IMR-90 (cell line): Measurements from ENCODE around the gene SENP6. TPM values are rescaled to one million over a fixed set of nuclear protein-coding genes. Genes with fewer than 3 reads are reported as not detected.
"Not testable (repeated sequence)": the region's sequence is repeated elsewhere in the genome, so short reads cannot be mapped to it uniquely, and the experiment has no call there.

Experiments
- ATAC-seq: fragments of 200-7000 bp; cut with Tn5 transposase; 2 replicates; pipeline ENCODE4 v1.9.1; 2020; ENCODE audit warnings: low read depth, mild to moderate bottlenecking, moderate library complexity
- BruUV-seq: library from RNA; stranded (reverse); fragments of 400-500 nt; replicated peaks from 2 replicates; lab custom pipeline; 2021; lab: Mats Ljungman, UMichigan
- CTCF ChIA-PET: fragments of 300-600 bp; formaldehyde crosslinking; extraction: SDS; loops from one replicate; lab custom pipeline; 2021; ENCODE audit warnings: antibody characterized with exemption; lab: Yijun Ruan, JAX
- POLR2A ChIA-PET: fragments of 300-600 bp; sonication (Branson Sonifier 250); formaldehyde crosslinking; loops from one replicate; lab custom pipeline; 2022; ENCODE audit warnings: antibody characterized with exemption; ENCODE audit not compliant: unreplicated experiment; lab: Charles Lee
- DNase-seq: peaks from one replicate; pipeline ENCODE4 v3.0.0; 2013
- H2AFZ ChIP-seq: replicated peaks from 2 replicates; pipeline ENCODE3; 2013; ENCODE audit warnings: low read length, mild to moderate bottlenecking; ENCODE audit not compliant: poor library complexity
- H2AK5ac ChIP-seq: 2 replicates; pipeline ENCODE4 v1.6.1; 2013; ENCODE audit warnings: low read depth, low read length, inconsistent platforms
- H2AK9ac ChIP-seq: replicated peaks from 2 replicates; pipeline ENCODE3; 2013; ENCODE audit warnings: mild to moderate bottlenecking, low read depth, low read length, moderate library complexity; ENCODE audit not compliant: poor library complexity
- H2BK120ac ChIP-seq: 2 replicates; pipeline ENCODE4 v1.6.1; 2013; ENCODE audit warnings: low read depth, low read length, inconsistent platforms
- H2BK15ac ChIP-seq: 3 replicates; pipeline ENCODE4 v1.6.1; 2013; ENCODE audit warnings: low read depth, low read length, inconsistent platforms
- H2BK20ac ChIP-seq: 2 replicates; pipeline ENCODE4 v1.6.1; 2013; ENCODE audit warnings: low read depth, mild to moderate bottlenecking, inconsistent platforms, low read length, moderate library complexity
- H2BK5ac ChIP-seq: 2 replicates; pipeline ENCODE4 v1.6.1; 2013; ENCODE audit warnings: mild to moderate bottlenecking, low read depth, low read length, inconsistent platforms; ENCODE audit not compliant: poor library complexity, severe bottlenecking
- H3K14ac ChIP-seq: replicated peaks from 2 replicates; pipeline ENCODE4 v1.6.1; 2013; ENCODE audit warnings: low read depth, low read length, inconsistent platforms
- H3K18ac ChIP-seq: 2 replicates; pipeline ENCODE4 v1.6.1; 2013; ENCODE audit warnings: low read depth, low read length, control low read depth
- H3K23ac ChIP-seq: 2 replicates; pipeline ENCODE4 v1.6.1; 2013; ENCODE audit warnings: low read depth, low read length, inconsistent platforms
- H3K27ac ChIP-seq: 2 replicates; pipeline ENCODE4 v1.5.1; 2013; ENCODE audit warnings: mild to moderate bottlenecking, control low read depth, low read length; ENCODE audit not compliant: insufficient read depth
- H3K27me3 ChIP-seq: 2 replicates; pipeline ENCODE4 v1.6.1; 2013; ENCODE audit warnings: low read length; ENCODE audit not compliant: control insufficient read depth, insufficient read depth
- H3K36me3 ChIP-seq: 2 replicates; pipeline ENCODE4 v1.6.1; 2013; ENCODE audit warnings: low read length, mixed read lengths; ENCODE audit not compliant: control insufficient read depth, insufficient read depth
- H3K4ac ChIP-seq: 2 replicates; pipeline ENCODE4 v1.6.1; 2013; ENCODE audit warnings: low read depth, low read length, inconsistent platforms
- H3K4me1 ChIP-seq: 2 replicates; pipeline ENCODE4 v1.6.1; 2013; ENCODE audit warnings: low read length, mixed read lengths; ENCODE audit not compliant: control insufficient read depth, insufficient read depth
- H3K4me2 ChIP-seq: 2 replicates; pipeline ENCODE4 v1.6.1; 2013; ENCODE audit warnings: low read depth, mild to moderate bottlenecking, control low read depth, low read length, moderate library complexity
- H3K4me3 ChIP-seq: 2 replicates; pipeline ENCODE4 v1.5.1; 2013; ENCODE audit warnings: low read depth, mild to moderate bottlenecking, control low read depth, low read length, moderate library complexity; ENCODE audit not compliant: insufficient read depth
- H3K56ac ChIP-seq: 2 replicates; pipeline ENCODE4 v1.6.1; 2013; ENCODE audit warnings: low read length, inconsistent platforms; ENCODE audit not compliant: insufficient read depth; ENCODE audit errors: extremely low read depth
- H3K79me1 ChIP-seq, 2 experiments: 2 replicates each; pipeline ENCODE4 v1.6.1; 2013; ENCODE audit warnings: low read length in 2 of 2, inconsistent platforms in 1 of 2, low read depth in 1 of 2
- H3K9ac ChIP-seq: 2 replicates; pipeline ENCODE4 v1.6.1; 2013; ENCODE audit warnings: low read depth, low read length, control low read depth
- H3K9me1 ChIP-seq: 2 replicates; pipeline ENCODE4 v1.6.1; 2013; ENCODE audit warnings: low read length, inconsistent platforms; ENCODE audit not compliant: insufficient read depth
- H3K9me3 ChIP-seq: 2 replicates; pipeline ENCODE4 v1.6.1; 2013; ENCODE audit warnings: low read length; ENCODE audit not compliant: control insufficient read depth, insufficient read depth
- H4K20me1 ChIP-seq: 2 replicates; pipeline ENCODE4 v1.6.1; 2013; ENCODE audit warnings: low read length, inconsistent platforms; ENCODE audit not compliant: insufficient read depth
- H4K5ac ChIP-seq: 2 replicates; pipeline ENCODE4 v1.6.1; 2013; ENCODE audit warnings: mild to moderate bottlenecking, low read depth, low read length, control low read depth
- H4K8ac ChIP-seq, 2 experiments: 2 replicates each; pipeline ENCODE4 v1.6.1; 2013; ENCODE audit warnings: low read depth in 2 of 2, low read length in 2 of 2, control low read depth in 1 of 2, inconsistent platforms in 1 of 2
- H4K91ac ChIP-seq: 2 replicates; pipeline ENCODE4 v1.6.1; 2013; ENCODE audit warnings: low read depth, low read length, inconsistent platforms; ENCODE audit not compliant: insufficient read depth
- MAZ ChIP-seq: IDR thresholded peaks from 2 replicates; pipeline ENCODE4 v1.6.1; 2012; ENCODE audit warnings: low read depth, mild to moderate bottlenecking, low read length, improper control_type of control experiment, moderate library complexity, borderline replicate concordance
- RFX5 ChIP-seq: IDR thresholded peaks from 2 replicates; pipeline ENCODE4 v1.8.0; 2012; ENCODE audit warnings: low read depth, mild to moderate bottlenecking, low read length, moderate library complexity
- WGBS, 2 experiments: methylation state at CpG; one replicate each; pipeline versions ENCODE4 v1.1.5 to v1.1.7; 2013; ENCODE audit warnings: missing lambda C conversion rate in 2 of 2; ENCODE audit not compliant: insufficient read length in 1 of 2; ENCODE audit errors: extremely low coverage in 2 of 2; 5-methylcytosine and 5-hydroxymethylcytosine counted together
- dilution Hi-C: fragments of 300-500 bp; cut with HindIII; formaldehyde crosslinking; loops from one replicate; pipeline ENCODE4 v1.14.3; 2018; ENCODE audit warnings: low sequenced_read_pairs; ENCODE audit not compliant: unreplicated experiment
- in situ Hi-C: fragments of 300-500 bp; cut with MboI; formaldehyde crosslinking; loops from 3 replicates; pipeline ENCODE4 v1.14.3; 2019; ENCODE audit warnings: low sequenced_read_pairs, inconsistent platforms, mixed read lengths
- intact Hi-C: fragments of 100-400 bp; cut with micrococcal nuclease; formaldehyde crosslinking; loops from 2 replicates; pipeline ENCODE4 v1.10.0; 2022
- polyA plus RNA-seq, 3 experiments: library from polyadenylated mRNA; depleted of rRNA; stranded (reverse); fragments of >200 nt; gene quantifications; 2 replicates each; pipeline ENCODE4 v1.2.3, GENCODE V29; 2012; ENCODE audit warnings: low replicate concordance in 1 of 3
- total RNA-seq: library from RNA; depleted of rRNA; stranded (reverse); fragments of >200 nt; gene quantifications from 2 replicates; pipeline ENCODE4 v1.2.3, GENCODE V29; 2012

The SENP6 gene
- total and polyA plus RNA-seq, 2 of the 4 experiments (the other 2 are of a cell fraction), result 23.1 to 25.8 TPM

DNA sequence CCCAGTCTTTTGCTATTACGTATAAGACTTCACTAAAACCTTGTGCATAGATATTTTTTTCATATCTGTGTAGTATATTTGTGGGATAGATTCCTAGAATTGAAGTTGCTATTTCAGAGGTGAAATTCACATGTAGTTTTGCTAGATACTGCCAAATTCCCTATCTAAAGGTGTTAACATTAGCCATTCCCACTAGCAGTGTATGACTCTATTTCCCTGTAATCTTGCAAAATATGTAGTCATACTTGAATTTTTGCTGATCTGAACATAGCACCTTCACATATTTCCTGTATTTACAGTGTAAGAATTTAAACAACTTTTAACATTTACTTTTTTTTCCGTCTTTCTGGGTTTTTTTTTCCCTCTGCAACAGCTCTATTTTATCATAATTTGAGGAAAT, 24.9 kb downstream of the SENP6 start:
- Histone ChIP-seq H4K91ac (no peak overlapping the region), H3K27ac (no peak overlapping the region), H2AK9ac (no peak overlapping the region), H2AFZ (no peak overlapping the region), H3K18ac (no peak overlapping the region), H3K9me1 (peaks cover 3% of the 10 kb centered on the region; the same call in 1 of the 2 replicates), H3K4me1 (peaks cover 1% of the 10 kb centered on the region; the same call in 1 of the 2 replicates), H2BK120ac (no peak overlapping the region), H4K5ac (no peak overlapping the region), H2AK5ac (no peak overlapping the region), H4K8ac (no peak overlapping the region), H3K14ac (no peak overlapping the region), H3K9ac (no peak overlapping the region), H2BK5ac (no peak overlapping the region), H3K9me3 (no peaks in the 10 kb centered on the region), H3K79me1 (peaks cover 22 to 28% of the 10 kb centered on the region in 2 experiments), H3K4me3 (no peak overlapping the region), H3K4me2 (no peak overlapping the region), H2BK15ac (no peak overlapping the region), H3K27me3 (no peaks in the 10 kb centered on the region), H3K36me3 (peaks cover 21% of the 10 kb centered on the region), H4K20me1 (peaks cover 10% of the 10 kb centered on the region; the same call in 1 of the 2 replicates), H3K4ac (no peak overlapping the region), H3K23ac (no peak overlapping the region), H2BK20ac (no peak overlapping the region), H3K56ac (no peak overlapping the region)
- no CpG with 5 or more reads among the region's 2 CpGs for WGBS, 2 experiments
- TF ChIP-seq MAZ, result no peak
- no peak for TF ChIP-seq RFX5
- in situ Hi-C loops (no loop called here), intact Hi-C loops (no loop called here), dilution Hi-C loops (no loop called here)
- no TSS peak for BruUV-seq
- ATAC-seq (no peak), DNase-seq (no peak)
- ChIA-PET CTCF (interaction anchor here (1.4 kb wide), 1 partner anchor 15 kb away, joined by 4 read pairs; no protein-coding TSS in a partner anchor), POLR2A (no interaction called here)

DNA sequence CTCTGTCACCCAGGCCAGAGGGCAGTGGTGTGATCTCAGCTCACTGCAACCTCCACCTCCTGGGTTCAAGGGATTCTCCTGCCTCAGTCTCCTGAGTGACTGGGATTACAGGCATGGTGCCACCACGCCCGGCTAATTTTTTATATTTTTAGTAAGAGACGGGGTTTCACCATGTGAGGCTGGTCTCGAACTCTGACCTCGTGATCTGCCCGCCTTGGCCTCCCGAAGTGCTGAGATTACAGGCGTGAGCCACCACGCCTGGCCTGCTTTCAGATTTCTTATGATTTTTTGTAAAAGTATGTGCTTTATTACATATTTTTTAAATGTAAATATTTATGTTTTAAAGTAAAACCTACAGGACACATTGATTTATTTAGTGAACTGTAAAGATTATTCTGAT, 26.0 kb downstream of the SENP6 start:
- in situ Hi-C loops, DNase-seq, H3K4me3 ChIP-seq, H3K27ac ChIP-seq, H3K9me1 ChIP-seq, H2BK120ac ChIP-seq, H2BK20ac ChIP-seq, H4K20me1 ChIP-seq, H2AK9ac ChIP-seq, H3K4ac ChIP-seq, intact Hi-C loops, H3K27me3 ChIP-seq, H3K18ac ChIP-seq, H3K14ac ChIP-seq, H3K4me1 ChIP-seq, H4K5ac ChIP-seq, H4K91ac ChIP-seq, H2BK5ac ChIP-seq, H2BK15ac ChIP-seq, H2AK5ac ChIP-seq, H4K8ac ChIP-seq, H2AFZ ChIP-seq, H3K9me3 ChIP-seq, dilution Hi-C loops, H3K23ac ChIP-seq, H3K4me2 ChIP-seq, BruUV-seq, H3K56ac ChIP-seq, POLR2A ChIA-PET, ATAC-seq, H3K9ac ChIP-seq: not testable (repeated sequence)
- Histone ChIP-seq H3K79me1 (peaks cover 32 to 38% of the 10 kb centered on the region in 2 experiments), H3K36me3 (peaks cover 18% of the 10 kb centered on the region)
- no CpG with 5 or more reads among the region's 9 CpGs for WGBS, 2 experiments
- CTCF ChIA-PET, result interaction anchor here (1.4 kb wide), 1 partner anchor 14 kb away, joined by 4 read pairs; no protein-coding TSS in a partner anchor
